Activated CD8-positive, alpha-beta memory T cell treated with anti-CD3 and anti-CD28 coated beads for 4 hours (primary cell): ENCODE data around the gene KARS1.
A peak's percentile ranks its signal among the peaks of the same experiment; 100 is the strongest.
"Not testable (repeated sequence)": the region's sequence is repeated elsewhere in the genome, so short reads cannot be mapped to it uniquely, and the experiment has no call there.

ENCODE experiments used
- DNase-seq, 2 donors: peaks; one replicate each; pipeline ENCODE4 v3.0.0-alpha.2; 2020; ENCODE audit warnings: low read depth in 2 of 2

Gene KARS1

DNA sequence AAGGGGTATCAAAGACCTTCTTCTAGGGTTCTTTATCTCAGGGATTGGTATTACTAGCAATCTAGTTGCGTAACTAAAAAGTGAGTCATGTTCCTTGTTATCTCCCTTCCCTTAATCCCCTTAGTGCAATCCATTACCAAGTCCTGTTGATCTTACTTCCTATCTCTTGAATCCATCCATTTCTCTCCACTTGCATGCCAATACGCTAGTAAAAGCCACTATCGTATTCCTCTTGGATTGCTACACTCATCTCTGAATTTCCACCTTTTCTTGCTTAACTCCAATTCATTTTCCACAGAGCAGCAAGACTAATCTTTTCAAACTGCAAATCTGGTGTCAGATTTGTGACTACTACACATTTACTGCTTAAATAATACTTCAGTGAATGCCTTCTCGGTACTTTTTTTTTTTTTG lies 22.5 kb downstream of the KARS1 start:
- DNase-seq = no peak

DNA sequence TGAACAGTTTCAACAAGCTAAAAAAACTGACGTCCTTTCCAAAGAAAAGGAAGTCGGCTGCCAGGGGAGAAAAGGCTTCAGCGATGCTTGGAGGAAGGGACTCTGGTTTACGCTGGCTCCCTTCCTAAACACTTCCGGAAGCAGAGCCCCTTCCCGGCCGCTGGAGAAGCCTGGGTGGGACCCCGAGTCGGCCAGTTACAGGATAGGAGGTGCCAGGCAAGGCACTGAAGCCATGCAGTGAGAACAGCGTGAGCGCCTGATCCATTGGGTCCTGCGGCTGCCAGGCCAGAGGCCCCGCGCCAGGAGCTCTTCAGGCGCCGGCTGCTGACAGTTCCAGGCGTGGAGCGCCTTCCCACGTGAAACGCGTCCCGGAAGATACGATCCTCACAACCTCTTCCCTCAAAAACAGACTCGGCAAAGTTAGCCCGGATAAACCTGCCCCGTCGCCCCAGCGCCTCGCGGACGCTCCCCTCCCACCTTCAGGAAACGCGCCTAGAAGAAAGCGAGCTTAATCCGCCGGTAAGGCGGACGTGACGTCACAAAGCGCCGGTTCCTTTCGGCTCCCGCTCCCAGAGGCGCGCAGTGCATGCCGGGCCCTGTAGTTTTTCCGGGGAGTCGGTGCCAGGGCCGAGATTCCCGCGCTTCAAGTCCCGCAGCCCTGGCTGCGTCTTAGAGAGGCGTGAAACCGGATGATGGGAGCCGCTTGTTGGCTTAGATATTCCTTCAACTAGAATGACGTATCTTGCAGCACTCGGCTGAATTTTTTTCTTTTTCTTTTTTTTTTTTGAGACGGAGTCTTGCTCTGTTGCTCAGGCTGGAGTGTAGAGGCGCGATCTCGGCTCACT lies 24.5 kb downstream of the KARS1 start, which contains the start of gene ADAT1:
TSS of gene ADAT1 (minus strand) at position 521 of the 845 bp plus-strand sequence. CDS start 2,482 bp downstream, outside the sequence.
- peak; percentile 94 to 95 for DNase-seq

DNA sequence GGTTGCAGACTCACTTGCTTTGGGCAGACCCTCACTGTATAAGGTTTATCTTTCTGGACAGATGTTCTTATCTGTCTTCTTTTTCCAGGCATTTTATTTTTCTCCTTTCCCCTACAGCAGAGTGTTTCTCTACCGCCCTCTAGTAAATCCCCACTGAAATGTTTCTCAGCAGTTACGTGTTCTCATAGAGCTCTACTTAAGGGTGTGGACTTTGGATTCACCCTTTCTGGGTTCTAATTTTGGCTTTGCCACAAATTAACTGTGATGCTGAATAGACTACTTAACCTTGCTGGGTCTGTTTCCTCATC lies 26.3 kb downstream of the KARS1 start:
- no peak for DNase-seq

DNA sequence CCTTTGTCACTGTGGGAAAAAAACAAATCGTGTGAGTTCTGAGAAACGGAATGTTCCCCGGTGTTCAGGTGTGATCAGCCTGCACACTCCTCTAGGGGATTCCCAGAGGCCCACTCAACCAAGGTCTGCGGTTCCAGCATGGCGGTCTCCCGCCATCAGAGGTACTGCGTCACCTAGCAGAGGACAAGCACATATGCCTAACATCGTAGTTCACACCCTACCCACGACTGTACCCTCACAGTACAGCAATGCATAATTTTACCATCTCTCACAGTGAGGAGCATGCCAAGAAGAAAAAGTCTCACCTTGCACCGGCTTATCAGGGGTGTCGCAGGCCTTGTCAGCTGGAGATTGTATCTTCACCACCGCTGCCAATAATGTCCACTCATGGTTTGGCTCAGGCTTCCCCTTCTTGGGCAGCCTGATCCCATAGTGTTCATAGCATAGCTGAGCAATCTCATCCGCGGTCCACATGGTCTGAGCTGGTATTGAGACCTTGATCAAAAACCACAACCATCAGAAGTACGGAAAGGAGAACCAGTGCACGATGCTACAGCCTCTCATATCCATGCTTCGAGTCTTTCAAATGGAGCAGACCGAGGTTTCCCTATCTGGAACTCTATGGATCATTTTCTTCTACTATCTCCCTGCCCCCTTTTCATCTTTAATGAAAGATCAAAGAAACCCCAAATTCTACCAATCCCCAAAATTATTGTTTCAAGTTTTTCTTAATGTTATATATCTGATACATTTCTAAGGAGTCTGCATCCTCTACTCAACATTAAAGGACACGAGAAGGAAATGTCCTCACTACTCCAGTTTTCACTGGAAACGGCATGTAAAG lies 26.9 kb downstream of the KARS1 start:
- DNase-seq = peak; percentile 31 to 36

DNA sequence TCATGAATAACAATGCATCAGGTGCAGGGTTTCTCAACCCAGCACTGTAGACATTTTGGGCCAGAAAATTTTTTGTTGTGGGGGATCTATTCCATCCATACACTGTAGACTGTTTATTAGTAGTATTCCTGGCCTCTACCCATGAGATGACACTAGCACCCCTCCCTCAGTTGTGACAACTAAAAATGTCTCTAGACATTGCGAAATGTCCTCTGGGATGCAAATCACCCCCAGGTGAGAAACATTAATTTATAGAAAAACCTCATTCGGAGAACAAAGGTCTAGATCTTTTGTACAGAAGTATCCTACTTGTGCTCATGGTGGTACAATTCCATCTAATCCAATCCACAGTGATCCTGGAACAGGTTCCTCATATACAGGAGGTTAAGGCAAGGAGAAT lies 28.7 kb downstream of the KARS1 start:
- DNase-seq = no peak

DNA sequence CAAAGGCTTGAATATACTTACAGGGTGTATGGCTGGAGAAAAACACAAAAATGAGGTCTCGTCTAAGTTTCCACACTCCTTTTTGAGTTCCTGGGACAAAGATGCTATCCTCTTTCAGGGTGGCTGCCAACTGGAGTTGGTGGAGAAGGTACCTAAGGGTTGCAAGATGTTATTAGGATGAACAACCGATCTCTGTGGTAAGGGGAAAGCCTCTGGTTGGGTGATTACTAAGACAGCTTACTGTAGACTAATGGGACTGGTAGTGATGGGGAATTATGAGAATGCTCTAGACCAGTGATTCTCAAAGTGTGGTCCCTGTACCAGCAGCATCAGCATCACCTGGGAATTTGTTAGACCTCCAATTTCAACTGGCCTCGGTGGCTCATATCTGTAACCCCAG lies 30.3 kb downstream of the KARS1 start:
- DNase-seq = no peak

DNA sequence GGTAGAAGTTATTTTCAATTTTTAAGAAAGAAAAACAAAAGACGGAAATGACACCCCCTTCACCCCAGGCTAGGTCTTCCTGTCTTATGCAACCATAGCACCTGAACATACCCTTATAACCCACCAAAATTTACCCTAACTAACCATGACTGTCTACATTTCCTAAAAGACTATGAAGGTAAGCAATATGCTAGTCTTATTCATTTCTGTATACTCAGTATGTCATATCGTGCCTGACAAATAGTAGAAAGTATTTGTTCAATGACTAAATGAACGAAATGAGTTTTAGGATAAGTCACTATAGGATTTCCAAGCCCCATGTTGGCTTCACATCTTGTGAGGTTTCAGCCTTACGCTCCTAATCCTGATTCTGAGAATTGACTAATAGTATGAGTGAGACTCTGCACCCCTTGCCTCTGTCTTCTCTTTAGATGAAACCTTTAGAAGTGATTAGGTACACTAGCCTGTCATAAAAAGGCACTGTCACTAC lies 30.9 kb downstream of the KARS1 start:
- no peak for DNase-seq

DNA sequence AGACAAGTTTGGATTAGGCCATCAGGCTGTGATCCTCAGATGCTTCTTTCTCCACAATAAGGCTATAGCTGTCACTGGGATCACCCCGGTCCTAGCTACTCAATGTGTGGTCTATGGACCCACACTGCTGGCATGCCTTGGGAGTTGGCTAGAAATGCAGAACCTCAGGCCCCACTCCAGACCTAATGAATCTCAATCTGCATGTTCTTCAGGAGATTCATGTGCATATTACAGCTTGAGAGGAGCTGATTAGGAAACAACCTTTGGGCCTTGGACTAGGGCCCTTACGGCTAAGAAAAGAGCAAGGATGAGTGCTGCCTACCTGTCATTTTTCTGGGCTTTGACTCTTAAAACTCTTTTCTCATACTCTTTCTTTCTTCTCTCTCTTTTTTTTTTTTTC lies 31.8 kb downstream of the KARS1 start:
- DNase-seq = no peak

DNA sequence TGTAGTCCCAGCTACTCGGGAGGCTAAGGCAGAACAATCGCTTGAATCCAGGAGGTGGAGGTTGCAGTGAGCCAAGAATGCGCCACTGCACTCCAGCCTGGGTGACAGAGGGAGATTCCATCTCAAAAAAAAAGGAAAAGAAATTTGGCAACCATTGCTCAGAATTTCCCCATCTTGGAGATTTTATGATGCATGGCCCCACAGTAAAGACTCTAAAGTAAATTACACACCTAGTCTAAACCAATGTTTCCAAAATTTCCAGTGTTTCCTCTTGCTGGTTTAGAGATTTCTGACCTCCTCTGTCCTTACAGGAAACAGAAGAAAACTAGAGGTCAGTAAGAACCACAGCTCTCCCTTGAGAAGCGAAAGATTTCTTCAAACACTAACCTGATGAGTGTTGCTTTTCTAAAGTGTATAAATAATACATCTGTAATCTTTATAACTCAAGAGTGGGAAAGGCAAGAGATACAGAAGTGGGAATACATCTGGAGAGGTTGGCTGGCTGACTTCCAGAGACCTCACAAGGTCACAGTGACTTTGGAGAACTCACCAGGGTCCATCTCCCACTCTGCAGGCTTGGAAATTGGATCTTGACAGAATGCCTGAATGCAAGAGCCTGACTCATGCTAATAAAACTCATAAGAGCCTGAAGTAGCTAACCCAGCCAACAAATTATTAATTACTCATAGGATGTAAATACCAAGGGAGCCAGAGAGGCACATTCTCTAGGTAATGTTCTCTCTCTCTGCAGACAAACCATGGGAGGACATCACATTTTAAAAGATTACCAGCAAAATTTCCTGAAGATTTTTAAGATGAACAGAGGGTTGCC lies 33.2 kb downstream of the KARS1 start:
- DNase-seq = no peak

DNA sequence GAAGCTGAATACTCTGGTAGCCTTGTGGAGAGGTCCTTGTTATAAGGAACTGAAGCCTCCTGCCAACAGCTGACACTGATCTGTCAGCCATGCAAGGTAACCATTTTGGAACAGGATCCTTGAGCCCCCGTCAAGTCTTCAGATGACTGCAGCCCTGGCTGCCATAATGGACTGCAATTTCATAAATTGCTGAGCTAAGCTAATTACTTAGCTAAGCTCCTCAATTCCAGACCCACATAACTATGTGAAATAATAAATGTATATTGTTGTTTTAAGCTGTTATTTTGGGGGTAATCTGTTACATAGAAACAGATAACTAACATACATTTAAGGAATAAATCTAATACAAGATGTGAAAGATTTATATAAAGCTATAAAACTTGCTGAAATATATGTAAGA lies 41.0 kb downstream of the KARS1 start:
- no peak for DNase-seq

DNA sequence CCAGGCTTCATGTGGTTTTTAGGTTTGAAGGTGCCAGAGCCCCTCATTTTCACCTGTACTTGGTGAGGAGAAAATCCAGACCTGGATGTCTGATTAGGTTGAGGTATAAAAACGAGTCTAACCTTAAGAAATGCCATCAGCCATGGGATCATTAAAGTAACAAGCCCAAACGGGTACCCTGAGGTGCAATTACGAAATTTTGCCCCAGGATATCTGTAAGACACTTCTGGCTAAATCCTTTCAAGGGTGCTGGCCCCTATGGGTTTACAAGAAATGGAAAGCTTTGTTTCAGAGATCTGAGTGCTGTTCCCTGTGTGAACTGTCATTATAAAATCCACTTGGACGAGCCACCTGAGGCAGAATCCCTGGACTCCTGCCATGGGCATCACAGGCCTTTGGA lies 44.2 kb downstream of the KARS1 start:
- no peak for DNase-seq

DNA sequence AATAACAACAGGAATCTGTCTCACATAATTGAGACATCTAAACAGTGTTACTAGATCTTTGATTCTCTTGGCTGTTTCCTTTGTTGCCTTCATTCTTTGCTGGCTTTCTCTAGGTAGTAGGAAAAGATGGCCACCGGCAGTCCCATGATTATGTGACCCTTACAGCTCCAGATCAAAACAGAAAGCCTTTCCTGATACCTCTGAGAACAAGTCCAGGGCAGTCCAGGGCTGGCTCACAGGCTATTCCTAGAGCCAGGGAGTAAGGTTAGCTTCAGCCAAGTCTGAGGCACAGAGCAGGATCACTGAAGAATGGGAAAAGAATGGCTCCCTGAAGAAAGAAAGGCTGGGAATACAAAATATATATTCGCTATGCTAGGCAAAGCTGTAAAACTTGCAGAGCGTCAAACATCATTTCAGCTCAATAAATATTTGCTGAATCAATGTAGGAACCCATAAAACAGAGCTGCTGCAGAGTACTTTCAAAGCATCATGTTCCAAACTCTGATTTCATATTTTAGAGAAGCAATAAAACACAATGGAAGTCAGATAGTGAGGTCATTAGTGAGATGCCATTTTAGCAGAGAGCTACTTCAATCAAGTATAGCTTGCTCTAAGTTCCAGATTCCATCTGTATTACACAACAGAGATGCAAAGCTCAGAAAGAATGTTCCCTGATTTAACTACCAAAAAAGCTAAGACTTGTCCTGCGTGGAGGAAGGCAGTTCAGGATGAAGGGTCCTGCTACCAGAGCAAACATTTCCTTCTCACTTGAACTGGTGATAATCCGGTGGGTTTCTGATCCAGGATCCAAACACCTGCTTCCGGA lies 47.8 kb downstream of the KARS1 start:
- DNase-seq = no peak

DNA sequence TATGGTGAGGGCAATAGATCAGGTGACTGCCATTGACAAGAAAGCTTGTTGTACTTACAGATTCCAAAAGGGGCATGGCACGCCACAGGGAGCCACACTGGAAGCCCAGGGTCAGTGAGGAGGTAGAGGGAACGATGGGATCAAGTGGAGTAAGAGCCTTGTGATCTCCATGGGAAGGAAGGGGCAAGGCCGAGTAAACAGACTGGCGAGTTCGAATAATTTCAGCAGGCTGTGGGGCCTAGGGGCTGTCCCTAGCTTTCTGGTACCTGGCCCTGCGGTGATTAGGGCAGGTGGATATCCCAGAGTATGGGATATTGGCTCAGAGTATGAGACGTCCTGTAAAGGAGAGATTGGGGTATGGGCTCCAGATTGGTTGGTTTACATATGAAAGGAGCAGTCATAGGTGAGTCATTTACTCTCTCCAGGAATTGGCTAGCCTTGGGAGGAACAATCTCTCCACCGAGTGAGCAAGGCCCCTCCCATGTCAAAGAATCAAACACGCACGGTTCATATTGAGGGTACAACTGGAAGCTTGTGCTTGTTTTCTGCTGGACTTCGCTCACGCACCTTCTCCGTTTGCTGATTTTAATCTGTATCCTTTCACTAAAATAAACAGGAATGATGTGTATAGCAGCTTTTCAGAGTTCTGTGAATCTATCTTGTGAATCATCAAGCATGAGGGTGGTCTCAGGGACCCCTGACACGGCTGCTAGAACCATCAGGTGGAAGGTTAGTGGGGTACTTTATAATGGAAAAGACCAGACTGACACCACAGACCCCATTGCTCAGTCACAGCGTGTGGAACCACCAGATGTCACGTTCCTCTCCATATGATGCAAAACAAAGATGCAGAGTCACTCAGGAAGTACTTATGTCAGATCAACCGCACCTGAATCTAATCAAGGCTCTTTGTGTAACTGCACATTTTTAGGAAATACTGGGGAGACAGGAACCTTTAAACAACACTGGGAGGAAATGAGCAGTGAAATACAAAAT lies 53.3 kb downstream of the KARS1 start:
- no peak for DNase-seq

DNA sequence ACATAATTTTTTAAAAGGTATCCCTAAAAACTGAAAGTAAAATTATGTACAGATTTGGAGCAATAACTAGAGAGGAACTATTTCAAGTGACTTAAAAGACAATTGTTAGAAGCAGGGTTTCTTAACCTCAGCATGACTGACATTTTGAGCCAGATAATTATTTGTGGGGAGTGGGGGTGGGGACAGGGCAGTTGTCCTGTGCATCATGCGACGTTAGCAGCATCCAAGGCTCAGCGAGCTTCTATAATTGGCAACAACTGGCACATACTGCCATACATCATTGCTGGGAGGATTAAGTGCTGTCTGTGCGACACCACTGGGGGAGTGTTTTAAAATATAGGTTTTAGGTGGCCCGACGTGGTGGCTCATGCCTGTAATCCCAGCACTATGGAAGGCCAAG lies 54.2 kb downstream of the KARS1 start:
- no peak for DNase-seq

DNA sequence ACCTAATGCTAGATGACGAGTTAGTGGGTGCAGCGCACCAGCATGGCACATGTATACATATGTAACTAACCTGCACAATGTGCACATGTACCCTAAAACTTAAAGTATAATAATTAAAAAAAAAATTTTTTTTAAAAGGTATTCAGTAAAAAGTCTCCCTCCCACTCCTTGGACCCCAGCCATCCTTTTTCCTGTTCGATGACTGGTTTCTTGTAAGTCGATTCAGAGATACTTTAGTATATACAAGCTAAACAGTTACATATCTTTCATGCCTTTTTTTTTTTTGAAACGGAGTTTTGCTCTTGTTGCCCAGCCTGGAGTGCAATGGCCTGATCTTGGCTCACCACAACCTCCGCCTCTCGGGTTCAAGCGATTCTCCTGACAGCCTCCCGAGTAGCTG lies 55.5 kb downstream of the KARS1 start:
- DNase-seq = not testable (repeated sequence)

DNA sequence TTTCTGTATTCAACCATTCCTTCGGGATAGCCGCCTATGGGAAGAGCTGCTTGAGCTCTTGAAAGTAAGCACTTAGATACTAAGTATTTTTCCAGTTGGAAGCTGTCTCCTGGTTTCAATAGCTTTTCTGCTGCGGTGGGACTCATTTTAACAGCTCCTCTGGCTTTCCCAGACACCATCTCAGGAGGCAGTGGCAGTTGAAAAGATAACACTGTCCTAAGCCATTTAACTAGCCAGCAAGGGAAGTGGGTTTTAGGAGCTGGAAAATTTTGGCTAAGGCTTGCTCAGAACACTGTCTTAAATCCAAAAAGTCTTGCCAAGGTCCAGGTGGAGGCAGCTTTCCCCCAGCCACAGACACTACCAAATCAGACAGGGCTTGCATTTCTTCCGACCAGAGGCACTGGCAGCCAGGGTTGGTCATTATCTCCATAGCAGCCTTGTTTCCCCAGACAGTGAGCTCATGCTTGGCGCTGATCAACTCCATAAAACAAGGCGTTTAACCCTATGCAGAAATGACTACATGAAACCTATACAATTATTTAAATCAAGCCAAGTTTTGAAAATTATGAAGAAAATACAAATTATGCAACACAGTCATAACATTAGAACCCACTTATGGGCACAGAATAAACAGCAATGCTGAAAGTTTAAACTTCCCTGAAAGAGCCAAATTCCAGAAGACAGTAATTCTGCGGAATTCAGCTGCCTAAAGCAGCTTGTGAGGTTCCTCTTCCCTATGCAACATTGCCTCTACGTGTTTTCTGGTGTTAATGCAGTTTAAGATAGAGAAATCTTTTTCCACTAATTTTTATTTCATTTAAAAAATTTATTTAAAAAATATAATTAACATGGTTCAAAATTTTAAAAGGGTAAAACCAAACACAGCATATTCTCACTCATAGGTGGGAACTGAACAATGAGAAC lies 56.3 kb downstream of the KARS1 start:
- DNase-seq = no peak

DNA sequence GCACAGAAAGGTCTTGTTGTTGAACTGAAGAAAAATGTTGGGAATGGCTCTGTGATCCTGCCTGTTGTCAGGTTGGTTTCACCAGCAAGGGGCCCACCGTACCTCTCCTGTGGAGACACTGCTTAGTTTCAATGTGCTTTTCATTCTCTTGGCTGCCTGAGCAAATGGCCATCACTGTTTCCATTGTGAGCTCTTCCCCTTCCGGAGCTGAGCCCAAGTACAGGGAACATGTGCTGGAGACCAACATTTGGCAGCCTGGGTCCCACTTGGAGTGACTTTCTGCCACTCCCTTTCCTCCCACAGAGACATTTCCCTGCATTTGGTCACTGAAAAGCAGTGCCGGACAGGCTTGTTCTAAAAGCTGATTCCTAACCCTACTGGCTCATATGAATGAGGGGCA lies 58.2 kb downstream of the KARS1 start:
- DNase-seq = no peak

DNA sequence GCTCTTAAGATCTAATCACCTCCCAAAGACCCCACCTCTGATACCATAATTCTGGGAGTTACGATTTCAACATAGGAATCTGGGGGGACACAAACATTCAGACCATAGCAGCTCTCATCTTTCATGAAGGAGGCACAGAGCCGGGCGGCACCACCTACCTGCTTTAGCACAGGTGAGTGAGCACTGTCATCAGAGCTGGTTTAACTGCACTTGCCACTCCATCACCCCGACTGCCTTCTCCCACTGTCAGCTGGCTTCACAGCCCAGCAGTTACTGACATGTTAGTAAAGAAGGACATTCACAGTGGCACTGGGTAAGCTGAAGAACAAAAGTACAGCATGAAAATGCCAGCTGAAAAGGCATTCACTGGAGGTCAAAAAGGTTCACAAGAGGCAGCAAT lies 58.7 kb downstream of the KARS1 start:
- no peak for DNase-seq

DNA sequence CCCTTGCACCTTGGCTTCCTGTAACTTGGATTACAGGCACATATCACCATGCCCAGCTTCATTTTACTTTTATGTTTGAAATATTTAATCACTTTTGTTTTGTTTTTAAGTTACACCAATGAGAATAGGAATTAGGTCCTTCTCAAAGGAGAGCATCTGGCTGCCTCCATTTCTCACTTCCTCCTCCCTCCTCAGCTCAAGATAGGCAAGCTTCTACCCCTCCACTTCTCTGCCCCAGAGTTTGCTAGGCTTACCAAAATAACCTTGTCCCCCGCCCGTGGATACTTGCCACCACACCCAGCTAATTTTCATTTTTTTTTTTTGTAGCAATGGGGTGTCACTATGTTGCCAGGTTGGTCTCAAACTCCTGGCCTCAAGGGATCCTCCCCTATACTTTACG lies 63.4 kb downstream of the KARS1 start:
- no peak for DNase-seq
